Non-pigmented ciliary epithelial cell (primary cell): ENCODE results near the gene IGF2R.

Experiments used
- DNase-seq: peaks from one replicate; pipeline ENCODE4 v3.0.0-alpha.2; 2010; ENCODE audit warnings: low read depth

Gene IGF2R

DNA sequence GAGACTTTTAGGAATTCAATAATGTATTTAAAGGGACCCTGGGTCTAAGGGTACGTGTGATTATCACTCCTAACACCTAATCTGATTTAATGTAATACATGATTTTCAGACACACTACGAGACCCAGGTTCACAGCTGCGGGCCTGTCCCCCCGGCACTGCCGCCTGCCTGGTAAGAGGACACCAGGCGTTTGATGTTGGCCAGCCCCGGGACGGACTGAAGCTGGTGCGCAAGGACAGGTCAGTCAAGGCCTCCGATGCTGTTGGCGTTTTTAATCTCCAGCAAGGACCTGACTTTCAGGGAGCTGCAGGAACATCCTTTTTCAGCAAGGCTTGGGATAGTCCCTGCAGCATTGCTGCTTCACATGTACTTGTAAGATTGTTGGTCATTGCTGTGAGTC is 58.2 kb downstream of the IGF2R start:
- no peak for DNase-seq

DNA sequence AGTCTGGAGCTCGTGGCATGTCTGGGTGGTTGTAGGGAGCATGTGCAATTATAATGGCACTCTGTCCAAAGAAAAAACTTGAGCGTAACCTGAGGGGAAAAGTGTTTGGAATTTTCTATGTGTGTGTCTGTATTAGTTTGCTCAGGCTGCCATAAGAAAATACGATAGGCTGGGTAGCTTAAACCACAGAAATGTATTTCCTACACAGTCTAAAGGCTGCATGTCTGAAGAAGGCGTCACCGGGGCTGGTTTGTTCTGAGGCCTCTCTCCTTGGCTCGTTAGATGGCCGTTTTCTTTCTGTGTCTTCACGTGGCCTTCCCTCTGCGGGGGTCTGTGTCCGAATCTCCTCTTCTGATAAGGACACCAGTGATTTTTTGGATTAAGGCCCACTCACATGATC is 59.0 kb downstream of the IGF2R start:
- no peak for DNase-seq

DNA sequence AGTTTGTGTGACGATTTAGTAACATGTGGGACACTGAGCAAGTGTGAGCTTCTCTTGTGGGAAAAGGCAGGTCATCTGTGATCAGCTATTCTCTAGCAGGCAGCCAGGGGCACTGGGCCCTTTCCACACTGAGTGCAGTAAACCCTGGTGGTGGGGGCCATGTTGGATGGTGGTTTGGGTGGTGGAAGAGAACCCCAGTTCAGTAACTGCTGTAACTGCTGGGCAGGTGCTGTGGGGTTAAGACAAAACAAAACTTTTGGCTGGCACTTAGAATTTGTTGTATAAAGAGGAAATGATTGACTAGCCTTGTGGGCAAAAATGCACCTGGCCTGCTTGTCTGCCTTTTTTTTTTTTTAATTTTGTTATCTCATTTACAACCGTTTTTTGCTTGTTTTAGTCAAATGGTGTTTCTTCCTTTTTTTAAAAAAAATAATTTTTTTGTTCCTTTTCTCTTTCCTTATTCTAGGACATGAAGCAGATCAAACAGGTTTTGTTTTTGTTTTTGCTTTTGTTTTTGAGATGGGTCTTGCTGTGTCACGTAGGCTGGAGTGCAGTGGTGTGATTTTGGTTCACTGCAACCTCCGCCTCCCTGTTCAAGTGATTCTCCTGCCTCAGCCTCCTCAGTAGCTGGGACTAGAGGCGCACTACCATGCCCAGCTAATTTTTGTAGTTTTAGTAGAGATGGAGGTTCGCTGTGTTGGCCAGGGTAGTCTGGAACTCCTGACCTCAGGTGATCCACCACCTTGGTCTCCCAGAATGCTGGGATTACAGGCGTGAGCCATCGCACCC is 59.8 kb downstream of the IGF2R start:
- DNase-seq = no peak

DNA sequence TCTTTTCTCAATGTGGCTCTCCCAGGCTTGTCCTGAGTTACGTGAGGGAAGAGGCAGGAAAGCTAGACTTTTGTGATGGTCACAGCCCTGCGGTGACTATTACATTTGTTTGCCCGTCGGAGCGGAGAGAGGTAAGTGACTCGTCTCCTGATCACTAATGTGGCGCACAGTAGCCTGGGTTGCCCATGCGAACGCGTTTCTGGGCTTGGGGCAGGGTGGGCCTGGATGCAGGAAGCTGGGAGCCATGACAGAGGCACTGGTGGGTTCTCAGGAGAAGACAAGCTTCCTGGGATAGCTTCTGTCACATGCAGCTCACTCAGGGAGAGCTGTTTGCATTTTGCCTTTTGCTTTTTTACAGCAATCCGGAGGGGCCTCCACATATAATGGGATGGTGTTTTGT is 60.6 kb downstream of the IGF2R start:
- DNase-seq = no peak

DNA sequence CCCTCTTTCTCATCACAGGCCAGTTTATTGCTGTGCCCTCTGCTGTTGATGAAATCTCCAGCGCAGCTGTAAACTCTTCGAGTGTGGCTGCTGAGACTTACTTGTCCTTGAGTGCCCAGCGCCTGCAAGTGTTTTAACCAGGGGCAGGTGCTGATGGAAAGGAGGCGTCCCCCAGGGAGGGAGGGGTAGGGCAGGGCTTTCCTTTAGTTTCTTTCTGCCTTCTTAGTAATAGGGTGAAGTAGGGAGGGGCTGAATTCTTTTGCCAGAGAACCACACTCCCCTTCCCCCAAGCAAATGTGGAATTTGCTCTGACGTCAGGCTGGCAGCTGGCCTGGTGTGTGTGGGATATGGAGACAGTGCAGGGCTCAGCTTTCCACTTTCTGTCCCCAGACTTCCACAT is 61.2 kb downstream of the IGF2R start:
- DNase-seq = peak; percentile 90

DNA sequence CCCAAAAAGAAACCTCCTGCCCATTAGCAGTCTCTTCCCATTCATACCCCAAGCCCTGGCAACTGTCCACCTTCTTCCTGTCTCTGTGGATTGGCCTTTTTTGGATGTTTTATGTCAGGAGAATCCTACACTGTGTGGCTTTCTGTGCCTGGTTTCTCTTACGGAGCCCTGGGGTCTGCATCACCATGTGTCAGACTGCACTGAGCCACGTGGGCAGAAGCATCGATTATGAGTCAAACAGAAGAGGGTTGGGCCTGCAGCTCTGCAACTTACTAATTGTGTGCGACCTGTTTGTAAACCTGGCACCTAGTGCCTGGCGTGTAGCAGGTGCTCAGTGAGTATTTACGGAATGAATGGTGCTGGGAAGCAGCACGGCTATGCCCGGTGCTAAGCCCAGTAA is 62.6 kb downstream of the IGF2R start:
- no peak for DNase-seq

DNA sequence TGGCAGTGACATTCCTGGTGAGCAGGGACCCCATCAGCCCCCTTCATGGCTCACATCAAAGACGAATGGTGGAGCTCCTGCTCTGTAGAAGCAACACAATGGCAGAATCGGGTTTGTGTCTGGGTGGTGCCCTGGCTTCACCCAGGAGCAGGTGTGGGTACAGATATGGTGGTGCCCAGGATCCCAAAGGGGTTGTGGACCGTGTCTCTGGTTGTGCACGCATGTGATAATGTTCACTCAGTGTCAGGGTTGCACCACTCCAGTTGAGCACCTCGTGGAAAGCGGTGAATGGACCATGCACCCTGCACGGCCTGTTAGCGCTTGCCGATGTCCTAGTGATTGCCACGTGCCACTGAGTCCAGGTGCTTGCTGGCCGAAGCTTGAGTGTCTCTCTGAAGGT is 63.0 kb downstream of the IGF2R start:
- DNase-seq = no peak

DNA sequence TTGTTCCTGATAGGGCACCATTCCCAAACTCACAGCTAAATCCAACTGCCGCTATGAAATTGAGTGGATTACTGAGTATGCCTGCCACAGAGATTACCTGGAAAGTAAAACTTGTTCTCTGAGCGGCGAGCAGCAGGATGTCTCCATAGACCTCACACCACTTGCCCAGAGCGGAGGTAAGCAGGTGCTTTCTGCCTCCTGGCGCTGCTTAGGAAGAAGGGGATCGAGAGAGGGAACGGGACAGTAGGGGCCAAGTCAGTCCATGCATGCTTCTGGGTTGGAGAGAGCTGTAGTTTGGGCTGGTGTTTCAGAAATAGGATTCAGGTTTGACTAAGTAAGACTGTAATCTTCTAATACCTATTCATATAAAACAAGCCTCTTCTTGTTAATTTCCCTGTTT is 63.7 kb downstream of the IGF2R start:
- no peak for DNase-seq

DNA sequence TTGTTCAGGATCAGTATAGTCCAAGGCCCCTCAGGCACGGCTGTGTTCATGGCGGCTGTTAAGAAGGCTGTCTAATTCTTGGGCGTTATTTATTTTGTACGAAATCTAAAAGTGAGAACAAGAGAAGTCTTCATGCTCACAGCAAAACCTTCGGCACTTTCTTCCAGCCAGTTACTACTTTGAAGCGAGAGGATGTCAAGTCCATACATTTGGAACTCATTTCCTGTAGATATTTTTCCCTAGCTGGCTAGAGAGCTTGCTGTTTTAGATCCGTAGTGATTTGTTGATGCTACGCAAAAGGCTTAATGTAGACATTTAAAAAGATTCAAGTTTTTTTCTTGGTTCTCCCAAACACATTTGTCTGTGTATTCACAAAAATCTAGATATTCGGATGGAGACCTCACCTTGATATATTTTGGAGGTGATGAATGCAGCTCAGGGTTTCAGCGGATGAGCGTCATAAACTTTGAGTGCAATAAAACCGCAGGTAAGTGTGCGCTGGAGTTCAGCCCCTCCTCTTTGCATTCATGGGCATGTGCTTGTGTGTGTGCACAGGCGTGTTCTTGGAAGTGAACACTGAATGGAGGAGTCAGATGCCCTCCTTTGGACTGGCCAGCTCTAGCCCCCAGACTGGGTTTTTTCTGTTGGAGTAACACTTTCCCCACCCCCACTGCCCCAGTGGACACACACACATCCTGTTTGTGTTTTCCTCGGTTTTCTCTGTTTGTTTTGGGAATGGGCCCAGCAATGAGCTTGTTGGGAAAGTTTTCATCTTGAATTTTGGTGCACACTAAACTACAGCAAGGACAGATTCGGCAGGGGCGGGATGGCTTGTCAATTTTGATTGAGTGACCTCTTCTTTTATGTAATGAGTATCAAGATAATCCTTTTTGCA is 65.4 kb downstream of the IGF2R start:
- no peak for DNase-seq

DNA sequence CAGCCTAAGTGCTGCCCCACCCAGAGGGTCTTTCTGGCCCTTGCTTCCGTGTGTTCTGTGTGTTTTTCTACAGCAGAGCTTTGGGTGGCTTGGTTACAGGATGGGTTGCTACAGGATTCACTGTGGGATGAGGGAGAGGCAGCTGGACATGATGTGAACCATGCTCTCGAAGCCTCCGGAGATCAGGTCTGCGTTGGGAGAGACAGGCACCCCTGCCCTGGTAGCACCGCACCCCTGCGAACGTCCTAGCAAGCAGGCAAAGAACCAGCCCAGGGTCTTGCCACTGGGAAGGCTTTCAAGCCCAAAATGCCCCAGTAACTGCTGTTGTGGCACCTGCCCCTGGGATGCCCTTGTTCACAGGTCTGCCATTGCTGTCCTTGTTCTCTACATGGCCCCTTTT is 66.4 kb downstream of the IGF2R start:
- DNase-seq = no peak

DNA sequence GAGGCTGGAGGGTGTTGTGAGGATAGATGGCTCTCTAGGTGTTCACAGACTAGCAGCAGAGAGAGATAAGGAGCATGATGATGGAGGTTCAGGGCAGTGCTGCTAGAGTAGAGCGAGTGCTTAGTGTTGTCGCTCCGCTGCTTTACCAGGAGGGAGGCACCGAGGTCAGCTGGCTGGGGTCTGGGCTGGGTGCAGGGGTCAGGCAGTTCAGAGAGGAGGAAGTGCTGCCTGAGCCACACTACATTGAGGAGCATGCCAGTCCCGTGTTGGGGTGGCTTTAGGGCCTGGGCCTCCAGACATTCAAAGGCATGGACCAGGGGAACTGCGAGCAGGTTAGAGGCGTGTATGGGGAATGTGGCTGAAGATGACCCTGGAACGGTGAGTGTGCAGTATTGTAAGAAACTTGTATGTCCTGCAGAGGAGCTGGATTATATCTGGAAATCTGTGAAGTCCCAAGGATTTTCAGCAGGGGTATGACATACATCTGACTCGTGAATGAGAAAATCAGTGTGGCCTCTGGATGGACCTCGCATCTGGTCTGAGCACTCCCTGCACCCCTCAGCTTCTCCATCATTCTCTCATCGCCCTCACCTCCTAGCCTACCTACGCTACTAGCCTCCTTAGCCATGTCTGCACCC is 66.9 kb downstream of the IGF2R start:
- DNase-seq = no peak

DNA sequence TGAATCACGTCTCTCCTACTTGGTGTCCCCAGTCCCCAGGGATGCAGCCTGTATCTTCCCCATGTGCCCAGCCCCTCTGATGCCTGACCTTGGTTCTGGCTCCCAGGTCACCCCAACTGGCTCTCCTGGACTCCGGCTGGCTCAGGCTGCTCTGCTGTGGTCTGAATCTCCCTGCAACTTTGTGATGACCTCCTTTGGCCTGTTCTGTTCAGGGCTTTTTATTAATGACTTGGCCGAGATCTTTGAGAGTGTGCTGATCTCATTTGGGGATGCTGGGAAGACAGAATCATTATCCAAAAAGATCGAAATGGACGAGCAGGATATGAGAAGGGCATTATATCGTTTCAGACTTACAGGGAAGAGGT is 67.4 kb downstream of the IGF2R start:
- no peak for DNase-seq

DNA sequence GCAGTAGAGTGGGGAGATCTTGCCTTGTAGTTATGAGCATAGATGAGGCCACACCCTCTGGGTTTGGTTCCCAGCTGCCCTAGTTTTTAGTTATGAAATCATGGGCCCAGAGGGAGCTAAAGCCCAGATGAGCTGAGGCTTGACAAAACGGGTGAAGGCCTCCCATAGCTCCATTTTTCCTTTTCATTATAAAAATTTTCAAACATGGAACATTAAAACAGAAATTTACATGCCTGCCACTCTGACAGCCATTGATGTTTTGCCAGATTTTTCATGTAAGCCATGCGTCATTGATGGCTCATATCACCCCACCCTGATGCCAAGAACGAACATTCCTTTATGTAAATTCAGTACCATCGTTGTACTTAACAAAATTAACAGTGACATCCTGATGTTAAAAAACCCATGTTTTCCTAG is 67.9 kb downstream of the IGF2R start:
- DNase-seq = no peak

DNA sequence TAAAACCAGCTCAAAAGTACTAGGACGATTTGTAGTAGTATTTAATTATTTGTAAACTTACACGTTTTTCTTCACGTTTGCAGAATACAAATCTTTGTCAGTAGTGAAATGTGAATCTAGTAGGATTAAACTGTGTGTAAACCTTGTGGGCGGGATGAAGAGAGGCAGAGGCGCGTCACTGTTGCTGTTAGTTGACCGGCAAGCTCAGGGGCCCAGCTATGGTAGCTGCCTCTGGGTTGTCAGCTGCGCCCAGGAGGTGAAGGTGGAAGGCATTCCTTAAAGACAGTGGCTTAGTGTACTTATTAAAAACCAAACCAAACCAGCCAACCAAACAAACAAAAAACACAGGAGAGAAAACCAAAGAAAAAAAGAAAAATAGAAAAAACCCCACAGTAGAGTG is 69.6 kb downstream of the IGF2R start:
- DNase-seq = no peak

DNA sequence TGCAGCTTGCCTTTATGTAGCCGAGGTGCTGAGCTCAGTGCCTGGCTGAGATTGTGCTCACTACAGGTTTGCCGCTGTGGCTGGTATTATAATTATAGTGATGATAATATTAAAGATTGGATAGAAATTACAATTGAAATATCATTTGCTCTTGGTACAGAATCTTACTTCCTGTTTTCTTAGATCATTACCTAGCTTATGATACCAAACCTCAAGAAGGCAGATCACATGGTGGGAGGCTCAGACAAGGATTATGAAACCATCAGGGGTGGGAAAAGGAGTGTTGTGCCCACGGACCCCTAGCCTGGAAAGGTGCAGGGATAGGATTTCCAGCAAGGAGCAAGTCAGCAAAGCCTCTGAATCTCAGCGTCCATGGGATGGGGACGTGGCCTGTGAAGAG is 70.6 kb downstream of the IGF2R start:
- no peak for DNase-seq

DNA sequence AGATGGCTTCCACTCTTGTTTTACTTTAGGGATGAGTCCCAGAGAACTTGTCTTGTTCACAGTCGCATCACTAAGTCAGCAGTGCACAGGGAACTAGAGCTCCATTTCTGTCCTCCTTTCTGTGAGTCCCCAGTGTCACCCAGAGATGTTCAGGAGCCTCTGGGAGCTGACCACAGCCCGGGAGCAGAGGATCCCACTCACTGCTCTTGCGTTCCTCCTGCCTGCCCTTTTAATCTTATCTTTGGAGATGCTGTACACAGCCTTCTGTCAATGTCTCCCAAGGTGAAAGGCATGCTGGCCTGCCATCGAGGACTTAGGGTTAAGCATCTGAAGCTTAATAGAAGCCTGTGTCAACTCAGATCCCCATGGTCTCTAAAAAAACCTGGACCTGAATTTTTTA is 71.2 kb downstream of the IGF2R start:
- DNase-seq = no peak

DNA sequence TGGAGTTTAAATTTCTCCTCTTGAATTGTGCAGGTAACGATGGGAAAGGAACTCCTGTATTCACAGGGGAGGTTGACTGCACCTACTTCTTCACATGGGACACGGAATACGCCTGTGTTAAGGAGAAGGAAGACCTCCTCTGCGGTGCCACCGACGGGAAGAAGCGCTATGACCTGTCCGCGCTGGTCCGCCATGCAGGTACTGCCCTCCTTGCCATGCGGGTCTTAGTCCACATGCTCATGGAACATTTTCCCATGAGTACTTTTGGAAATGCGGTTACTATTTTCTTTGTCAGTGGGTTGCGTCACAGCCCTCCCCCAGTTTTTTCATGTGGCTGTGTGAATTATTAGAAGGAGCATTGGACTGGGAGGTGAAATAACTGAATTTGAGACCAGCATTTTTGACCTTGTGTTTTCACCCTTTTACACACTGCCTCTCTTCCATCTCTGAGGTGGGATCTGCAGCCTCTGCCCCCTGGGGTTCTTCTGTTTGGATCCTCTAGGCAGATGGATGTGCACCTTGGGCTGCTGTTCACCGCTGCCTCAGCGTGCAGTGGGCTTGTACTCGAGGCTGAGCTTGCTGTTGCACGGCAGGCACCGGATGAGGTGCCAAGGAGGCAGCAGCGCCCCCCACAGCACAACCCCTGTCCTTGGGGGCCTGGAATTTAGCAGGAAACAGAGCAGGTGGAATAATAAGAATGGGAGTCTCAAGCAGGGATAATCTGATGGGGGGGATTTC is 71.8 kb downstream of the IGF2R start:
- DNase-seq = no peak

DNA sequence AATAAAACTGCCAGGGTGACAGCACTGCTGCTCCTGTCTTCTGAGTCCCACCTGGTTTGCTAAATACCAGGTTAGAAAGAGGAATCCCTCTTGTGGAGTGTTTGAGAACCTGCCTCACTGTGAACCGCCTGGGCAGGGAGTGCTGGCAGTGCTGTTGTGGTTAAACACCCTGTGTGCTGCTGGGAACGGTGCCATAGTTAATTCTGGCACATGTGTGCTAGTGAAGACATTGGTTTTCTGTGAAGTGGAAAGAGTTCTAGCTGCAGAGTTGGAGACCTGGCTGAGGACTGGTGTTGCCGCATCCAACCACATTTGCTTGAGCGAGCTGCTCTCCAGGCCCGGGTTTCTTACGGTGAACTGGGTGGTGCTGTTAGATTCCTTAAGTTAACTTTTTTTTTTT is 72.7 kb downstream of the IGF2R start:
- DNase-seq = no peak

DNA sequence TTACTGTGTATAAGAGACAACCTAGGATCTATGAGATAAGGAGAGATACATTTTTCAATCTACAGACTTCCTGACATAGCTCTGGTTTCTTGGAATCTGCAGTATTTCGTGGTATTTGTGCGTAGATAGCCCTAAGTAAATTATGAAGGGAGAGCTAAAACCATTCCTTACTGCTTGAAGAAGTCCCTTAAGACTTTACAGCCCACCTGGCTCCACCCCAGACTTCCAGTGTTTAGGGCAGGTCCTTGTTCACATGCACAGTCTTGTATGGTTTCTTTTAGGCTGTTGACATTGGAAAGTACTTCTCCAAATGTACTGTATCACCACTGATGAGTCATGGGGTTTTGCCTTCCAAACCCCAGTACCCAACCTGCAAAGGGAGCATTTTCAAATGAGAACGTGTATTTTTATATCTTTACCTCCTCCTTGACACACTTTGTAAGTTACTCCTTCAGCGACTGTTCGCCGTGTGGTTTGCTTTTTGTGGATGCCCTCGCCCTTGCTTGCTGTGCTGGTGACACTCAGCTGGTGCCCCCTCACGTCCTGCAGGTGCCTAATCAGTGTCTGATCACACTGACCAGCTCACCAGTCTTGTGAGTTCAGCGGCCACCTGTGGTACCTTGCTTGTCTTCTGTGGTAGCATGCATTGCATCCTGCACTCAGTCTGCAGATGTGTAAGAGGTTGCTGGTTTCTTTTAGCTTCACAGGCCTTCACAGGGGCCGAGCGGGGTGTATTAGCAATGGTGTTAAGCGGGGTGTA is 73.3 kb downstream of the IGF2R start:
- DNase-seq = no peak

DNA sequence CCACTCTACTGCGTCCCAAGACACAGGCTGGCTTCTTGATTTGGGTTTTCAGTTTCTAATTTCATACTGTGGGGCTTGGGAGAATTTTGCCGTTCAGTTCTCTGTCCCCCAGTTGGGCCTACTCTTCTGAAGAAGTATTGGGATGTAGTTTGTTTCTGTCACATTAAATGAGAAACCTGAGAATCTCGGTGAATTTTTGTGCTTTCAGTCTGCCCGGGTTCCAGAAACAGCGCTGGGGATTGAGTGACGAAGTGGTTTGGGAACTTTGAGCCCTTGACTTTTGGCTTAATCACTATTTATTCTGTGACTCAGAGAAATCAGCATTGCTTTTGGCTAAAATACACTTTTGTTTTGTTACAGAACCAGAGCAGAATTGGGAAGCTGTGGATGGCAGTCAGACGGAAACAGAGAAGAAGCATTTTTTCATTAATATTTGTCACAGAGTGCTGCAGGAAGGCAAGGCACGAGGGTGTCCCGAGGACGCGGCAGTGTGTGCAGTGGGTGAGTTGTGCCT is 74.0 kb downstream of the IGF2R start:
- no peak for DNase-seq

DNA sequence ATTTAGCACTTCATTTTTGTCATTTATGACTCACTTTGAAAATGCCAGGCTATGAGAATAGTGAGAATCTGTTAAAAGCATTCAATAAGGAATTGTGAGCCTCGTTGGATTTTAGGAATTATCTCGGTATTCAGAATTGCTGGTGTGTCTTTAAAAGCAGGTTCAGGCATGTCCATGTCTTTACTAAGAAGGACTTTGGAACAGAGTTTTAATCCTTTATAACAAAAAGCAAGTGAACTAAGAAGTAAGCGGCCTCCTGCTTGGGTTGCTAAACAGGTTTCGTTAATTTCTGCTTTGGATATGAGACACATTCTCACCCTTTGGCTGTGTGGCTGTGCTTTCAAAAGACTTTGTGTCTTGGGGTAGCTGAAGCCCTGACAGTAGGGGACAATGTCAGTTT is 74.9 kb downstream of the IGF2R start:
- no peak for DNase-seq
